ENCODE results near the gene LZTR1.

- TF ChIP-seq CTCF (IDR thresholded peaks at IDR 0.05; ENCODE audit: low read depth, low read length, missing input control) = no peak
- no peak for TF ChIP-seq GABPA (IDR thresholded peaks at IDR 0.05 in 1 of 2, conservative IDR thresholded peaks at IDR 0.05 in 1 of 2)
- TF ChIP-seq TAF1 (conservative IDR thresholded peaks at IDR 0.05) = no peak
- TF ChIP-seq RAD21 (IDR thresholded peaks at IDR 0.05) = no peak
- TF ChIP-seq ZBTB33 (IDR thresholded peaks at IDR 0.05) = no peak
- TF ChIP-seq REST (IDR thresholded peaks at IDR 0.05) = no peak
- TF ChIP-seq NR2F2 (IDR thresholded peaks at IDR 0.05) = no peak
- no peak for TF ChIP-seq ATF3 (IDR thresholded peaks at IDR 0.05)
- no peak for TF ChIP-seq YY1 (IDR thresholded peaks at IDR 0.05)
- TF ChIP-seq MAX (IDR thresholded peaks at IDR 0.05) = no peak
- TF ChIP-seq HNF4G (IDR thresholded peaks at IDR 0.05) = no peak
- no peak for TF ChIP-seq EGR1 (IDR thresholded peaks at IDR 0.05; ENCODE audit: low read depth in 2 of 2)
- no peak for TF ChIP-seq FOXA1 (IDR thresholded peaks at IDR 0.05)
These were observed 2.8 kb upstream of the LZTR1 start for GRCh38 chr22:20979243-20979809.

All from liver (tissue), 3 donors.